Smooth muscle cell (in vitro differentiated cells): ENCODE results near the gene CCDC201. TPM values are rescaled to one million over a fixed set of nuclear protein-coding genes. Genes with fewer than 3 reads are reported as not detected.
"Not testable (repeated sequence)": the region's sequence is repeated elsewhere in the genome, so short reads cannot be mapped to it uniquely, and the experiment has no call there.

Experiments
- DNase-seq: peaks from one replicate; lab custom pipeline; 2025; ENCODE audit not compliant: unreplicated experiment; lab: John Stamatoyannopoulos, UW
- H2AFZ ChIP-seq: fragments of 200-600 bp; sonication (generic); 2 replicates; pipeline ENCODE4 v1.6.0; 2016; ENCODE audit warnings: antibody characterized with exemption, low read depth, mild to moderate bottlenecking
- H3F3A ChIP-seq: fragments of 200-600 bp; sonication (generic); 2 replicates; pipeline ENCODE4 v1.6.0; 2017; ENCODE audit warnings: antibody characterized with exemption, low read depth
- H3K27ac ChIP-seq: fragments of 200-600 bp; sonication (generic); 2 replicates; pipeline ENCODE4 v1.5.1; 2016; ENCODE audit warnings: low read depth, mild to moderate bottlenecking
- H3K27me3 ChIP-seq: fragments of 200-600 bp; sonication (generic); 2 replicates; pipeline ENCODE4 v1.6.1; 2016; ENCODE audit warnings: low read depth, mild to moderate bottlenecking
- H3K36me3 ChIP-seq: fragments of 200-600 bp; sonication (generic); 2 replicates; pipeline ENCODE4 v1.5.1; 2016; ENCODE audit warnings: low read depth
- H3K4me1 ChIP-seq: fragments of 200-600 bp; sonication (generic); 2 replicates; pipeline ENCODE4 v1.5.1; 2016; ENCODE audit warnings: low read depth
- H3K4me2 ChIP-seq: fragments of 200-600 bp; sonication (generic); 2 replicates; pipeline ENCODE4 v1.6.0; 2016; ENCODE audit warnings: mild to moderate bottlenecking
- H3K4me3 ChIP-seq: fragments of 200-600 bp; sonication (generic); 2 replicates; pipeline ENCODE4 v1.5.1; 2016; ENCODE audit warnings: mild to moderate bottlenecking
- H3K79me2 ChIP-seq: fragments of 200-600 bp; sonication (generic); 2 replicates; pipeline ENCODE4 v1.6.0; 2016; ENCODE audit warnings: low read depth, mild to moderate bottlenecking
- H3K9ac ChIP-seq: fragments of 200-600 bp; sonication (generic); 2 replicates; pipeline ENCODE4 v1.6.0; 2016; ENCODE audit warnings: low read depth
- H3K9me3 ChIP-seq: fragments of 200-600 bp; sonication (generic); replicated peaks from 2 replicates; pipeline ENCODE4 v1.5.1; 2016; ENCODE audit warnings: low read depth
- H4K20me1 ChIP-seq: fragments of 200-600 bp; sonication (generic); 2 replicates; pipeline ENCODE4 v1.6.0; 2016; ENCODE audit warnings: low read depth
- WGBS: methylation state at CpG from one replicate; pipeline ENCODE4 v1.1.7; 2016; ENCODE audit warnings: low lambda C conversion rate; 5-methylcytosine and 5-hydroxymethylcytosine counted together
- polyA plus RNA-seq: library from polyadenylated mRNA; unstranded; fragments of >200 nt; fragmentation: Nextera tagmentation; extraction: Ambion mirVana; gene quantifications from 2 replicates; pipeline ENCODE4 v1.2.1, GENCODE V29; 2016
- total RNA-seq: library from RNA; depleted of rRNA; stranded (reverse); fragments of >200 nt; gene quantifications from 2 replicates; pipeline ENCODE4 v1.2.3, GENCODE V29; 2014
- TF ChIP-seq, protein P1 (sequence below): fragments of 200-600 bp; sonication (generic); IDR thresholded peaks from 2 replicates; pipeline ENCODE4 v1.5.1; 2017; ENCODE audit warnings: borderline replicate concordance, mild to moderate bottlenecking, antibody characterized with exemption; ENCODE audit not compliant: insufficient read depth, poor library complexity, severe bottlenecking

CCDC201 gene
- total and polyA plus RNA-seq, 2 experiments from 2014 or later: not detected

DNA sequence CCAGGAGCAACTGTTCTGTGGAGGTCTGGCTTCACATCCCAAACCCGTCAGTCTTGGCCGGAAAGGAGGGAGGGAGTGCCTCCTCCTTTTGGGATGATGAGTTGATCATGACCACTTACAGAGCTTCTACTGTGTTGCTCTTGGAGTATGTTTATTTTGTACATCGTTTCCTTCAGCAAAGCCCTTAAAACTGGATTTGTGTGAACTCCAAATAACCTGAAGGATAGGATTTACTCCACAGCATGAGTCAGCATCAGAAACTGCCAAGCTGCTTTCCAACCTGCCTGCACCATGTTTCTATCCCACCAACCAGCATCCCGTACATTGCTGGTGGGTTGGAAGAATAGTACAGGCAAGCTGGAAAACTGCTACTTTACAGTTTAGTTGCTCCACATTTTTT lies 3.5 kb downstream of the CCDC201 start:
- H3K4me2 ChIP-seq: no peak overlapping the region
- H3K36me3 ChIP-seq: no peaks in the 10 kb centered on the region
- no peaks in the 10 kb centered on the region for H3K9me3 ChIP-seq
- H3K4me3 ChIP-seq: no peak overlapping the region
- no peak overlapping the region for H2AFZ ChIP-seq
- no peak for DNase-seq
- H3K4me1 ChIP-seq: no peaks in the 10 kb centered on the region
- H3K9ac ChIP-seq: no peak overlapping the region
- WGBS: 63% methylated on average over 4 of the region's 4 CpGs
- no peak overlapping the region for H3K27ac ChIP-seq
- TF ChIP-seq, protein P1, sequence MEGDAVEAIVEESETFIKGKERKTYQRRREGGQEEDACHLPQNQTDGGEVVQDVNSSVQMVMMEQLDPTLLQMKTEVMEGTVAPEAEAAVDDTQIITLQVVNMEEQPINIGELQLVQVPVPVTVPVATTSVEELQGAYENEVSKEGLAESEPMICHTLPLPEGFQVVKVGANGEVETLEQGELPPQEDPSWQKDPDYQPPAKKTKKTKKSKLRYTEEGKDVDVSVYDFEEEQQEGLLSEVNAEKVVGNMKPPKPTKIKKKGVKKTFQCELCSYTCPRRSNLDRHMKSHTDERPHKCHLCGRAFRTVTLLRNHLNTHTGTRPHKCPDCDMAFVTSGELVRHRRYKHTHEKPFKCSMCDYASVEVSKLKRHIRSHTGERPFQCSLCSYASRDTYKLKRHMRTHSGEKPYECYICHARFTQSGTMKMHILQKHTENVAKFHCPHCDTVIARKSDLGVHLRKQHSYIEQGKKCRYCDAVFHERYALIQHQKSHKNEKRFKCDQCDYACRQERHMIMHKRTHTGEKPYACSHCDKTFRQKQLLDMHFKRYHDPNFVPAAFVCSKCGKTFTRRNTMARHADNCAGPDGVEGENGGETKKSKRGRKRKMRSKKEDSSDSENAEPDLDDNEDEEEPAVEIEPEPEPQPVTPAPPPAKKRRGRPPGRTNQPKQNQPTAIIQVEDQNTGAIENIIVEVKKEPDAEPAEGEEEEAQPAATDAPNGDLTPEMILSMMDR: no peak
- no peaks in the 10 kb centered on the region for H3F3A ChIP-seq
- H4K20me1 ChIP-seq: no peaks in the 10 kb centered on the region
- H3K79me2 ChIP-seq: no peaks in the 10 kb centered on the region
- H3K27me3 ChIP-seq: no peaks in the 10 kb centered on the region

DNA sequence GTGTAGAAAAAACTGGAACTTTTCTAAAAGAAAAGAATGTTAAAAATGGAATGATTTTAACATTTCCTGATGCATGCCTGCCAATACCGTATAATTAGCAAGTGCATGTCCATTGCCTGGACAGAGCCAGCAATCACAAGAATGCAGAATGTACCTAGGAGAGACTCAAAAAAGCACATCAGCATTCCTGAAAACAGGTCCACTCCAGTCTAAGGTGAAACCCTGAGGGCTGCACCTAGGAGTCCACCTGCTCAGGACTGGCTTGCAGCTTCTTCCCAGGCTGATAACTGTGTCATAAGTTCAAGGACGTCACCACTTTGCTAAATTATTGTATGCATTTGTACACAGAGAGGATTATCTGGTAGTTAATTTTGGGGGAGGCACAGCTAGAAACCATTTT lies 5.4 kb downstream of the CCDC201 start:
- no peaks in the 10 kb centered on the region for H4K20me1 ChIP-seq
- TF ChIP-seq, protein P1: no peak
- no peaks in the 10 kb centered on the region for H3F3A ChIP-seq
- H3K9me3 ChIP-seq: no peaks in the 10 kb centered on the region
- no peak overlapping the region for H2AFZ ChIP-seq
- no peak for DNase-seq
- H3K4me2 ChIP-seq: no peak overlapping the region
- 87% methylated on average over 2 of the region's 2 CpGs for WGBS
- no peaks in the 10 kb centered on the region for H3K36me3 ChIP-seq
- H3K79me2 ChIP-seq: no peaks in the 10 kb centered on the region
- H3K27ac ChIP-seq: no peak overlapping the region
- no peak overlapping the region for H3K9ac ChIP-seq
- no peaks in the 10 kb centered on the region for H3K4me1 ChIP-seq
- no peak overlapping the region for H3K4me3 ChIP-seq
- H3K27me3 ChIP-seq: peaks cover under 1% of the 10 kb centered on the region

DNA sequence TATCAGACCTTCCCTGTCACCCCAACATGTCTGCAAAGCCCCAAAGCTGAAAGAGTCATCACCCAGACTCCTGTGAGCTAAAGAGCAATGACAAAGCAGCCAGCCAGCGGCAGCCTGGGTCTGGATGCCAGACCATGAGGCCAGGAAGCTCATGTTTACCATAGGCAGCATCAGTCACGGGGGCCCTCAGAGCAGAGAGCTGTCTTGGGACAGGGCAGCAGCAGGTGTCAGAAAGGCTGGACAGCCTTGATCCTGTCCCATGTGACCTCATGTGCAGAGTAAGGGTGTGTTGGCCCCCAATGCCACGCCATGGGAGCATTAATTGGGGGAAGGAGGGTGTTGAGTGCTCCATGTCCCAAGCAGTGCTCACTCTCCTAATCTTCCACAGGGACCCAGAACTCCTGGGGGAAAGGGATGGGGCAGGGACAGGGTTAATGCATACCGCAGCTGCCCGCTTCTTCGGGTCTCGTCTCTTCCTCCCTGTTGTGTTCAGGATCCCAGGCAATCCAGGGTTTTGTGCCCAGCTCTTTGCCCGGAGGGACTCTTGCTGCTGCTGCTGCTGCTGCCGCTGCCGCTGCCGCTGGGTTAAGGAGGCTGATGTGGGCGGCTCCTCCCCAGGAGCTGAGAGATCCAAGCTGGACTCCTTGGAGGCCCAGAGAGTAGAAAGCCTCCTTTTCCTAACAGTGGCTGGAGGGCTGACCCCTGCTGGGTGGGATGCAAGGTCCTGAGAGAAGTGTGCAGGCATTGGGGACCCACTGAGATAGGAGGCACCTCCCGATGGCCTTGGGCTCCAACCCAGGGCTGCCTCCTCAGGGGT lies 7.1 kb downstream of the CCDC201 start:
- peaks cover 10% of the 10 kb centered on the region for H3K27me3 ChIP-seq
- H3K9ac ChIP-seq: no peak overlapping the region
- no peak overlapping the region for H3K4me2 ChIP-seq
- no peaks in the 10 kb centered on the region for H3K4me1 ChIP-seq
- no peak overlapping the region for H2AFZ ChIP-seq
- H3K36me3 ChIP-seq: no peaks in the 10 kb centered on the region
- H3K27ac ChIP-seq: no peak overlapping the region
- H3K4me3 ChIP-seq: no peak overlapping the region
- H3K9me3 ChIP-seq: no peaks in the 10 kb centered on the region
- WGBS: 83% methylated on average over 13 of the region's 13 CpGs
- H4K20me1 ChIP-seq: no peaks in the 10 kb centered on the region
- DNase-seq: no peak
- TF ChIP-seq, protein P1: no peak
- no peaks in the 10 kb centered on the region for H3K79me2 ChIP-seq
- no peaks in the 10 kb centered on the region for H3F3A ChIP-seq

DNA sequence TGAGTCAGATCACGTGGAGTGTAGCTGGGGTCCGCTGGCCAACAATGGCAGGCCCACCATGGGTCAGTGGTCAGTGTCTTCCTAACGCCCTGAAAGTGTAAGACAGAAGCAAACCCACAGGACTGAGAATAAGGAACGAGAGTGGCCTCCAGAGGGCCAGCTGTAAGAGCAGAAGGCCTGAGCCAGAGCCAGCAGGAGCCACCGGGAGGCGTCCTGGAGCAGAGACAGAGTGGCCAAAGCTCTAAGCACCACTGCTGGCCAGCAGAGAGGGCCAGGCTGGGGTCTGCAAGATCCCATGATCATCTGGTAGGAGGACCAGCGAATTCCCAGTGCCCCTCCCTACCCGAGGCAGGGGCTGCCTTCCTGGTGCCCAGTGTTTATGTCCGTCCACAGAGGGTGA lies 9.2 kb downstream of the CCDC201 start:
- Histone ChIP-seq H3K79me2 (no peaks in the 10 kb centered on the region), H4K20me1 (no peaks in the 10 kb centered on the region), H3K27me3 (peaks cover 10% of the 10 kb centered on the region), H3K9ac (no peak overlapping the region), H3F3A (no peaks in the 10 kb centered on the region), H3K4me3 (no peak overlapping the region), H3K4me2 (no peak overlapping the region), H3K4me1 (no peaks in the 10 kb centered on the region), H3K27ac (no peak overlapping the region), H2AFZ (no peak overlapping the region), H3K36me3 (no peaks in the 10 kb centered on the region), H3K9me3 (no peaks in the 10 kb centered on the region)
- no peak for DNase-seq
- 81% methylated on average over 9 of the region's 9 CpGs for WGBS
- TF ChIP-seq, protein P1: peak; percentile 4

DNA sequence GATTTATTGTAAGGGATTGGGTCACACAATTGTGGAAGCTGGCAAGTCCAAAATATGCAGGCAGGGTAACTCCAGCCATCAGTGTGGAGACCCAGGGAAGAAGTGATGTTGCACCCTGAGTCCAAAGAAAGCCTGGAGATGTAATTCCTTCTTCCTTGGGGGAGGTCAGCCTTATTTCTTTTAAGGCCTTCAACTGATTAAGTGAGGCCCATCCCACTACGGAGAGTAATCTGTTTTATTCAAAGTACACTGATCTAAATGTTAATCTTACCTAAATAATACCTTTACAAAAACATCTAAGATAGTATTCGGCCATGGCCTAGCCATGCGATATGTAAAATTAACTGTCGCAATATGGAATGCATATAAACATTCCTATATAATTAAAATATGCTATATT lies 16.0 kb downstream of the CCDC201 start:
- not testable (repeated sequence) for H3K9me3 ChIP-seq, H2AFZ ChIP-seq, H3K79me2 ChIP-seq, DNase-seq, H3K27ac ChIP-seq, H3K36me3 ChIP-seq, H4K20me1 ChIP-seq, H3K9ac ChIP-seq, H3K27me3 ChIP-seq, H3K4me2 ChIP-seq, H3F3A ChIP-seq, H3K4me3 ChIP-seq, H3K4me1 ChIP-seq
- 95% methylated on average over 4 of the region's 4 CpGs for WGBS

DNA sequence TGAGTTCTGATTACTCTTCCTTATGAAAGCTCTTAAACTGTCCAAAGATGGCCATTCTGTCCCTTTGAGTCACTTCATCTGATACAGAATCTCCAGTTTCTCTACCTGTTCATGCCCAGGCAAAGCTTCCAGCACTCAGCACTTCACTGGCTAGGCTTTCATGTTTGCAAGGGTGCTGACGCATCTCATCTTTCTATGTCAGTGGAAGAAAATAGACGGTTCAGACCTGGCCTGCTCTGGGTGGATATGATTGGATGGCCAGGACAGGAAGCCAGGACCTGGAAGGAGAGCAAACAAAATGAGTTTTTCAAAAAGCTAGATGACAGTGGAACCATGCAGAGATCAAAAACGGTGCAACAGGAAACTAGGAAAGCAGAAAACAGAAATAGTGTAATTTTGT lies 17.2 kb downstream of the CCDC201 start:
- not testable (repeated sequence) for H3K4me2 ChIP-seq, H3K9me3 ChIP-seq, H3K79me2 ChIP-seq, H2AFZ ChIP-seq, H3K27me3 ChIP-seq, DNase-seq, H3K4me3 ChIP-seq, H3F3A ChIP-seq, H3K9ac ChIP-seq, H4K20me1 ChIP-seq, H3K27ac ChIP-seq, H3K4me1 ChIP-seq, H3K36me3 ChIP-seq
- WGBS: 59% methylated on average over 3 of the region's 3 CpGs
